Transverse colon (tissue), 4 donors: ENCODE results near the gene TMEM53.

ENCODE experiments used
- EP300 ChIP-seq: sonication (generic); formaldehyde crosslinking; IDR thresholded peaks from one replicate; pipeline ENCODE4 v1.6.1; 2017; ENCODE audit warnings: antibody characterized with exemption, low read depth
- POLR2A ChIP-seq: fragments of 450-650 bp; IDR thresholded peaks from one replicate; pipeline ENCODE4 v1.6.1; 2016; ENCODE audit warnings: antibody characterized with exemption, mild to moderate bottlenecking, moderate library complexity
- POLR2AphosphoS5 ChIP-seq, 3 donors: sonication (generic); formaldehyde crosslinking; IDR thresholded peaks; one replicate each; pipeline ENCODE4 v1.6.1; 2016; ENCODE audit warnings: antibody characterized with exemption in 3 of 3
- TF ChIP-seq, protein P1 (sequence below), 5 experiments: fragments of 200-600 bp in 3 of 5; fragments of 450-650 bp in 2 of 5; sonication (generic) in 3 of 5; IDR thresholded peaks; 1 replicate in 2 of 5; 2 replicates in 3 of 5; pipeline ENCODE4 v1.5.1; 2016 to 2017; ENCODE audit warnings: antibody characterized with exemption in 5 of 5, inconsistent platforms in 3 of 5, mild to moderate bottlenecking in 2 of 5, moderate library complexity in 1 of 5

DNA sequence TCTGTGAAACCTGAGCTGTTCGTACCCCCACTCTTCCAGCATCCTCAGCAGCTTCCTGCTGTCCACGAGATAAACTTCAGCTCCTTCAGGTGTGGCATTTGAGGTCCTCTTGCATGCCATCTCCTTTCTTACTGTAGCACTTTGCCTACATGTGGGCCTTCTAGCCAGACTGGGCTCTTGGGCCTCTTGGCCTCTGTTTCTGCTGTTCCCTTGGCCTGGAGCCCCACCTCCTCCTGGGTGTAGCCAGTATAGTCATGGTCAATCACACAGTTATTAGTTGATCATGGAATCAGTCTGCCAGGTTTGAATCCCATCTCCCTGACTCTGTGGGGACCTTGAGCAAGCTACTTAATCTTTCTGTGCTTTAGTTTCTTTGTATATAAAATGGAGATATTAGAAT lies 26.4 kb downstream of the TMEM53 start:
- TF ChIP-seq, protein P1, sequence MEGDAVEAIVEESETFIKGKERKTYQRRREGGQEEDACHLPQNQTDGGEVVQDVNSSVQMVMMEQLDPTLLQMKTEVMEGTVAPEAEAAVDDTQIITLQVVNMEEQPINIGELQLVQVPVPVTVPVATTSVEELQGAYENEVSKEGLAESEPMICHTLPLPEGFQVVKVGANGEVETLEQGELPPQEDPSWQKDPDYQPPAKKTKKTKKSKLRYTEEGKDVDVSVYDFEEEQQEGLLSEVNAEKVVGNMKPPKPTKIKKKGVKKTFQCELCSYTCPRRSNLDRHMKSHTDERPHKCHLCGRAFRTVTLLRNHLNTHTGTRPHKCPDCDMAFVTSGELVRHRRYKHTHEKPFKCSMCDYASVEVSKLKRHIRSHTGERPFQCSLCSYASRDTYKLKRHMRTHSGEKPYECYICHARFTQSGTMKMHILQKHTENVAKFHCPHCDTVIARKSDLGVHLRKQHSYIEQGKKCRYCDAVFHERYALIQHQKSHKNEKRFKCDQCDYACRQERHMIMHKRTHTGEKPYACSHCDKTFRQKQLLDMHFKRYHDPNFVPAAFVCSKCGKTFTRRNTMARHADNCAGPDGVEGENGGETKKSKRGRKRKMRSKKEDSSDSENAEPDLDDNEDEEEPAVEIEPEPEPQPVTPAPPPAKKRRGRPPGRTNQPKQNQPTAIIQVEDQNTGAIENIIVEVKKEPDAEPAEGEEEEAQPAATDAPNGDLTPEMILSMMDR (IDR thresholded peaks at IDR 0.05): no peak
- TF ChIP-seq POLR2A (no peak), POLR2AphosphoS5 (IDR thresholded peaks at IDR 0.05) (no peak), EP300 (no peak)
